GM19193 (cell line): ENCODE data around the gene SF3B3.

Experiments
- POLR2A ChIP-seq: IDR thresholded peaks from 4 replicates; pipeline ENCODE4 v1.6.1; 2011; ENCODE audit not compliant: insufficient read depth, insufficient read length; ENCODE audit errors: extremely low read depth

SF3B3 gene

DNA sequence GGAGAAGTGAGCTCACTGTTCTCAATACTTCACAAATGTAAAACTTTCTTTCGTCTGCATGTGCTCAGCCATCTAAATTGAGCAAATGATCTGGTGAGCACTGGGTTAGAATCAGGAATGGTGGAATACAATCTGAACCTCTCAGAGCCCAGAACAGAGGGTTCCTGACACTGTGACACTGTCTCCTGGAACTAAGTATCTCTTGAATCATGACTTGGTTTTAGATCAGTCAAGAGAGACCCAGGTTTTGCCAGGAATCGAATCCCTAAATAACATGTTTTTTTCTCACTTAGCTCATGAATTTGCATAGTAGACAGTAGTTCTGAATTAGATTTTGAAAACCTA, 49.3 kb downstream of the SF3B3 start:
- TF ChIP-seq POLR2A, result no peak

DNA sequence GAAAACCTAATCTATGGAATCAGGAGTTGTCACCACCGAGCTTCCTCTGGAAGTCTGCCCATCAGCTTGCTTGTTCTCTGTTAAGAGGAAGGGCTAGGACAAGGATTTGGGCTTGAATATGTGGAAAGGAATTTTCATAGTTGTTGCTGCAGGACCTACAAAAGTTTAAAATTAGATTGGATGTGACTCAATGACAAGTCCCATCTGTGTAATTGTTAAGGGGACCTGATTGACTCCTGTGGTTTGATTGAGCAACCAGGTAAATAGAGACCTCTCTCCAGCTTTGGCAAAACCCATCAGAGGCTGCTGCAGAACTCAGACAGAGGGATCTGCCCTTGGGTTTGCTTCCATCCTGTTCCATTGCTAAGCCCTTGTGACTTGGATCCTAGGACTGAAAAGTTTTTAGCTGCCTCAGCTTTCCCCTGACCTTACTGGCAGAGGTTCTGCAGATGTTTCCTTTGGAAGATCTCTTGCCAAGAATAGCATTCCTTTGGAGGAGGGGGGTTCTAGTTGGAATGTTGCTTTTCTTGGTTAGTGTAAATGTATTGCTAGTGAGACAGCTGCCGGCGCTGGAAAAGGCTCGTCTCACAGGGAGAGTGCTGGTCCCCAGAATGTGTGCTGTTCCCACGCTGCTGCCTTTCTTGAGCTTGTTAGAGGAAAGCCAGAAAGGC, 50.0 kb downstream of the SF3B3 start:
- TF ChIP-seq POLR2A, result no peak

DNA sequence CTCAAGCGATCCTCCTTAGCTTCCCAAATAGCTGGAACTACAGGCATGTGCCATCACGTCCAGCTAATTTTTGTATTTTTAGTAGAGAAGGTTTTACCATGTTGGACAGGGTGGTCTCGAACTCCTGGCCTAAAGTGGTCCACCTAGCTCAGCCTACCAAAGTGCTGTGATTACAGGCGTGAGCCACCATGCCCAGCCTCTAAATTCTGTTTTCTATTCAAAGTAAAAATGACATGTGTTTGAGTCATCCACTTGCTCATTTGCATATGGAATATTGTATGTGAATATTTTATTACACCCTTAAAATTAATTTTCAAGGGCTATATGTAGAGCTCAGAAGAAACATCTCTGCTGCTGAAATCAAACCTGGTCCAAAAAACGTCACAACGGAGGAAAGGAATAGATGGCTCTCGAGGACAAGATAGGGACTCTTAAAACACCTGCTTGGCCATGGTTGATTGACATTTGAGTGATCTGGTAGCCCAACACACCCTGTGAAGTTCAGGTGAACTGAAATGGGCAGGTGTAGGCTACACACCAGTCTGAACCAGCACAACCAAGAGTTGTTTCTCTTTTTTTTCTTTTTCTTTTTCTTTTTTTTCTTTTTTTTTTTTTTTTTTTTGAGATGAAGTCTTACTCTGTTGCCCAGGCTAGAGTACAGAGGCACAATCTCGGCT, 51.1 kb downstream of the SF3B3 start:
- no peak for TF ChIP-seq POLR2A

DNA sequence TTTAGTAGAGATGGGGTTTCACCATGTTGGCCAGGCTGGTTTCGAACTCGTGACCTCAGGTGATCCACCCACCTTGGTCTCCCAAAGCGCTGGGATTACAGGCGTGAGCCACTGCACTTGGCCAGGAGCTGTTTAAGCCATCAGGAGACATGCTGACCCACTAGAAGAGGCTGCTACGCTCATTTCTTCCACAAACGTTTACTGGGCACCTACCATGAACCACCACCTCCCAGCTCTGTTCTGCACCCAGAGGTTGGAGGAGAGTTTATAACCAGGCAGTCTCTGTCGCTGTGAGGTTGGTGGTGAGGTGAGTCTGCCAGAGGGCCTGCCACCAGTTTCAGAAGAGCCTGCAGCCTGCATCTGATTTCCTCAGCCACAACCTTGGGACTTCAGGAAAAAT, 51.8 kb downstream of the SF3B3 start:
- TF ChIP-seq POLR2A, result no peak

- TF ChIP-seq POLR2A, result peak; percentile 14
These were observed 53.0 kb downstream of the SF3B3 start for GRCh38 chr16:70576431-70577255.

- no peak for TF ChIP-seq POLR2A
These were observed 53.7 kb downstream of the SF3B3 start for GRCh38 chr16:70577256-70577698.

DNA sequence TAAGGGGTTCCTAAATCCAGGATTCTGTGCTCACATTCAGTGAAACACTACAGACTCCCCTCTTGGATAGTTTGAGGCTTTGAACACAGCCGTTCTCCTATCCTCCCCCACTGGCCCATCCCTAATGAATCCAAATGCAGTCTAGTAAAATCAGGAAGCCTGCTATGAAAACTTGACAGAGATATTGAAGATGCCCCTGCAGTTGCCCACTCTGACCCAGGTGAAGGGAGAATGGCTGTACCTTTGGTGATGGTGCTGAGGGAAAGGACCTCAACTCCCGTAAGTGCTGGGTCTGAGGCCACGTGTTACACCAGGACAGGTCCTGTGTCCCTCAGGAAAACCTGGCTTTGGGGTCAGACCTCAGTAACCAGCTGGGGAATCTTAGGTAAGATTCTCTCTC, 54.4 kb downstream of the SF3B3 start:
- no peak for TF ChIP-seq POLR2A

DNA sequence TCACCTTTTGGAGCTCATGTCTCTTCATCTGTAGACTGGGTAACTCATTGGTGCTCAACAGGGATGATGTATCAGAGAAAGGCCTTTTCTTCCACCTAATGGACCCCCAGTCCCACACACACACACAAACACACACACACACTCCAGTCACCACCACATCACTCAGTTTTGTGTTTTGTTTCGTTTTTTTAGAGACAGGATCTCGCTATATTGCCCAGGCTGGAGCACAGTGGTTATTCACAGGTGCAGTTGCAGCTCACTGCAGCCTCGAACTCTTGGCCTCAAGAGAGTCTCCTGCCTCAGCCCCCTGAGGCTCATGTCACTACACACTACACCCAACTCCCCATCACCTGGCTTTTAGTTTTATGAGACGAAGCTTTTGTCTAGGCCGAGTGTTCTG, 55.6 kb downstream of the SF3B3 start:
- TF ChIP-seq POLR2A, result no peak

GRCh38 chr16:70579648-70580630, 56.3 kb downstream of the SF3B3 start:
- no peak for TF ChIP-seq POLR2A

GRCh38 chr16:70582280-70582978, 58.8 kb downstream of the SF3B3 start:
- no peak for TF ChIP-seq POLR2A

DNA sequence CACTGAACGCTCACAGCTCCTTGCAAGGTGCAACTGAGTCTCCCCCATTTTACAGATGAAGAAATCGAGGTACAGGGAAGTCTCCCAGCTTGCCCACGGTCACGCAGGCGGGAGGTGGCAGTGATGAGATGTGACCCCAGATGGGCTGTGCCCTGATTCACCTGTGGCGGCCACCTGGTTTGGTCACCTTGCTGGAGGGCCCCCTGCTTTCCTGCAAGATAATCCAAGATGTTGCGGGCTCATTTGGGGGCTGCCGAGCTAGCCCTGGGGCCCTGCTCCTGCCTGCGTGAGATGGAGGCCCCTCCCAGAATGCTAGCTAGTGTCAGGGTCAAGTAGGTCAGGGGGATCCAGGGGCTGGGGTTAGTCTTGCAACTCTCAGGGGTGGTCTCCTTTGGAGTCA, 63.1 kb downstream of the SF3B3 start:
- TF ChIP-seq POLR2A, result no peak

GRCh38 chr16:70588565-70588964, 64.9 kb downstream of the SF3B3 start:
- no peak for TF ChIP-seq POLR2A

- TF ChIP-seq POLR2A, result no peak
These were observed 66.4 kb downstream of the SF3B3 start for GRCh38 chr16:70589998-70590471.
